Testis (tissue), 3 donors: Measurements from ENCODE around the gene COMTD1. TPM values are rescaled to one million over a fixed set of nuclear protein-coding genes. Genes with fewer than 3 reads are reported as not detected.

ENCODE experiments used
- DNase-seq: peaks from one replicate; pipeline ENCODE4 v3.0.0-alpha.2; 2019
- H3K27ac ChIP-seq, 2 donors: fragments of 200-600 bp; sonication (generic); one replicate each; pipeline ENCODE4 v1.5.1; 2019
- H3K27me3 ChIP-seq: fragments of 200-600 bp; sonication (generic); one replicate; pipeline ENCODE4 v1.5.1; 2019
- H3K36me3 ChIP-seq: fragments of 200-600 bp; sonication (generic); one replicate; pipeline ENCODE4 v1.5.1; 2017; ENCODE audit warnings: low read depth; ENCODE audit errors: missing control alignments
- H3K4me1 ChIP-seq: fragments of 200-600 bp; sonication (generic); one replicate; pipeline ENCODE4 v1.5.1; 2019
- H3K4me3 ChIP-seq, 2 donors: fragments of 200-600 bp; sonication (generic); one replicate each; pipeline ENCODE4 v1.5.1; 2017 to 2019
- H3K9me3 ChIP-seq: fragments of 200-600 bp; sonication (generic); one replicate; pipeline ENCODE4 v1.5.1; 2017
- CTCF ChIP-seq, 3 experiments: fragments of 450-650 bp in 2 of 3; fragments of 200-600 bp in 1 of 3; sonication (generic) in 1 of 3; IDR thresholded peaks; one replicate each; pipeline ENCODE4 v1.5.1; 2016 to 2019; ENCODE audit warnings: antibody characterized with exemption in 3 of 3, mild to moderate bottlenecking in 2 of 3, moderate library complexity in 1 of 3
- POLR2A ChIP-seq: fragments of 450-650 bp; IDR thresholded peaks from one replicate; pipeline ENCODE4 v1.6.1; 2017; ENCODE audit warnings: antibody characterized with exemption, mild to moderate bottlenecking, moderate library complexity
- WGBS, 2 donors: methylation state at CpG; one replicate each; pipeline ENCODE4 v1.1.5; 2018; 5-methylcytosine and 5-hydroxymethylcytosine counted together
- intact Hi-C: fragments of 100-400 bp; cut with DNase I; formaldehyde crosslinking; loops from one replicate; pipeline ENCODE4 v1.15.1; 2023; ENCODE audit warnings: low total_unique reads
- polyA plus RNA-seq: library from polyadenylated mRNA; stranded (reverse); fragments of 350-450 nt; fragmentation: Illumina TruSeq; extraction: RNeasy Lipid Tissue Mini Kit (QIAGEN cat#74804); gene quantifications from one replicate; pipeline ENCODE4 v1.2.3, GENCODE V29; 2014; ENCODE audit warnings: low read depth, low replicate concordance; ENCODE audit not compliant: insufficient read depth
- total RNA-seq, 2 donors: library from RNA; depleted of rRNA; stranded (reverse); fragments of >200 nt; gene quantifications; one replicate each; pipeline ENCODE4 v1.2.3, GENCODE V29; 2016

The COMTD1 gene
- total and polyA plus RNA-seq, 3 donors from 2014 or later = 8.1 to 22.8 (median 18.8) TPM

GRCh38 chr10:75210282-75211006 lies 25.3 kb downstream of the COMTD1 start, which contains the start of gene VDAC2:
Gene VDAC2, plus strand, starts transcription at chr10:75210796. Its CDS starts 363 bp downstream, at chr10:75211159.
- Histone ChIP-seq H3K36me3 (no peaks in the 10 kb centered on the region), H3K27ac (peak within 1 kb of the TSS; percentile 98 to 99), H3K9me3 (no peaks in the 10 kb centered on the region), H3K4me1 (peaks cover 17% of the 10 kb centered on the region), H3K27me3 (no peaks in the 10 kb centered on the region), H3K4me3 (peak within 1 kb of the TSS; percentile 99)
- intact Hi-C loops = no loop called here
- peak; percentile 92 for DNase-seq
- peak in 1 of 3 experiments; percentile 5 for TF ChIP-seq CTCF (IDR thresholded peaks at IDR 0.05)
- peak; percentile 43 for TF ChIP-seq POLR2A
- WGBS, 2 donors = 0% methylated on average over 4 to 43 of the region's 80 CpGs

GRCh38 chr10:75209921-75210281 lies 25.9 kb downstream of the COMTD1 start:
- H3K27ac ChIP-seq = peak overlapping the region; percentile 98 to 99
- H3K9me3 ChIP-seq = no peaks in the 10 kb centered on the region
- H3K27me3 ChIP-seq = no peaks in the 10 kb centered on the region
- TF ChIP-seq POLR2A (no peak), CTCF (IDR thresholded peaks at IDR 0.05) (no peak)
- intact Hi-C loops = no loop called here
- H3K4me3 ChIP-seq = peak overlapping the region; percentile 99
- H3K36me3 ChIP-seq = no peaks in the 10 kb centered on the region
- DNase-seq = peak; percentile 78
- WGBS, 2 donors = 0 to 1% methylated on average over 19 of the region's 19 CpGs
- peaks cover 17% of the 10 kb centered on the region for H3K4me1 ChIP-seq

GRCh38 chr10:75209086-75209920 lies 26.5 kb downstream of the COMTD1 start:
- WGBS, 2 donors = 47 to 64% methylated on average over 16 of the region's 16 CpGs
- peak overlapping the region; percentile 98 to 99 for H3K27ac ChIP-seq
- intact Hi-C loops = no loop called here
- no peaks in the 10 kb centered on the region for H3K36me3 ChIP-seq
- no peak for TF ChIP-seq POLR2A
- TF ChIP-seq CTCF (IDR thresholded peaks at IDR 0.05) = no peak
- peaks cover 17% of the 10 kb centered on the region for H3K4me1 ChIP-seq
- H3K27me3 ChIP-seq = no peaks in the 10 kb centered on the region
- H3K4me3 ChIP-seq = peak overlapping the region; percentile 99
- DNase-seq = no peak
- H3K9me3 ChIP-seq = no peaks in the 10 kb centered on the region

- intact Hi-C loops = no loop called here
- no peak for DNase-seq
- no peaks in the 10 kb centered on the region for H3K9me3 ChIP-seq
- H3K36me3 ChIP-seq = no peaks in the 10 kb centered on the region
- no peaks in the 10 kb centered on the region for H3K27me3 ChIP-seq
- TF ChIP-seq POLR2A = no peak
- TF ChIP-seq CTCF (IDR thresholded peaks at IDR 0.05) = no peak
- H3K4me3 ChIP-seq = no peak overlapping the region
- WGBS, 2 donors = 52 to 77% methylated on average over 4 of the region's 4 CpGs
- peak overlapping the region in 1 of 2 donors; percentile 11 for H3K27ac ChIP-seq
- peaks cover 17% of the 10 kb centered on the region for H3K4me1 ChIP-seq
Observed at GRCh38 chr10:75208181-75208580, 27.6 kb downstream of the COMTD1 start.
